ENCODE data around the gene PIAS4. TPM values are rescaled to one million over a fixed set of nuclear protein-coding genes. Genes with fewer than 3 reads are reported as not detected.

The PIAS4 gene
- total and polyA plus RNA-seq, 9 of the 15 experiments (the other 6 are each of a cell fraction or from before 2014, with no cell fraction given), result 0.27 to 34.9 (median 14.4) TPM

- 0 out of 2 replicates have a peak, but pooled peaks have one; percentile 8 for TF ChIP-seq ETV5 (CRISPR knock-in tag; IDR thresholded peaks at IDR 0.05; ENCODE audit: low read depth)
Observed at GRCh38 chr19:4060621-4061177, 53.2 kb downstream of the PIAS4 start (continued).

GRCh38 chr19:4061178-4061682 lies 53.7 kb downstream of the PIAS4 start:
- Histone ChIP-seq H3K9me3 (replicated peaks; ENCODE audit: control insufficient read depth, insufficient read depth, low read depth, low read length) (no peaks in the 10 kb centered on the region), H3K4me2 (ENCODE audit: insufficient read depth, low read length) (peak overlapping the region; percentile 66), H3K4me1 (replicated peaks in 1 of 2; ENCODE audit: control insufficient read depth in 2 of 2, insufficient read depth in 2 of 2, low read length in 2 of 2) (peaks cover 36 to 77% of the 10 kb centered on the region in 2 experiments; a peak in 4 of 5 replicates), H4K20me1 (replicated peaks; ENCODE audit: control insufficient read depth, insufficient read depth, low read length) (peaks cover 62% of the 10 kb centered on the region), H2AFZ (ENCODE audit: low read depth, low read length) (no peak overlapping the region), H3K27ac (ENCODE audit: extremely low read depth, low read depth, low read length) (peak overlapping the region; percentile 88; the same call in 2 of the 3 replicates), H3K79me2 (ENCODE audit: control insufficient read depth, insufficient read depth, low read length) (peaks cover 91% of the 10 kb centered on the region), H3K9me1 (ENCODE audit: control insufficient read depth, insufficient read depth, low read length) (peaks cover 20% of the 10 kb centered on the region), H3K36me3 (ENCODE audit: control insufficient read depth, insufficient read depth, low read length) (peaks cover 70% of the 10 kb centered on the region; the same call in 2 of the 3 replicates), H3K4me3 (no peak overlapping the region), H3K9ac (ENCODE audit: insufficient read depth in 1 of 2, low read depth in 2 of 2, low read length in 2 of 2) (peak overlapping the region; percentile 30 to 95; a peak in 3 of 4 replicates), H3K27me3 (ENCODE audit: control insufficient read depth in 2 of 2, insufficient read depth in 2 of 2, low read length in 2 of 2) (no peaks in the 10 kb centered on the region)
- peak; percentile 27 for TF ChIP-seq PCBP1 (IDR thresholded peaks at IDR 0.05; ENCODE audit: low read depth, low read length, poor library complexity, severe bottlenecking)
- TF ChIP-seq ASH1L (IDR thresholded peaks at IDR 0.05; ENCODE audit: borderline replicate concordance, low read depth, partially characterized antibody), result no peak
- TF ChIP-seq SAFB (IDR thresholded peaks at IDR 0.05; ENCODE audit: borderline replicate concordance, low read depth, low read length), result 0 out of 2 replicates have a peak, but pooled peaks have one; percentile 23
- peak; percentile 84 for TF ChIP-seq ZBTB33 (CRISPR knock-in tag; IDR thresholded peaks at IDR 0.05)
- TF ChIP-seq POLR2A (conservative IDR thresholded peaks at IDR 0.05), result 0 out of 2 replicates have a peak, but pooled peaks have one; percentile 18
- TF ChIP-seq RBM22 (IDR thresholded peaks at IDR 0.05; ENCODE audit: low read depth, low read length, poor library complexity, severe bottlenecking), result peak; percentile 76
- no peak for TF ChIP-seq NFXL1 (CRISPR knock-in tag; IDR thresholded peaks at IDR 0.05)
- TF ChIP-seq POLR2G (IDR thresholded peaks at IDR 0.05; ENCODE audit: low read depth, low read length), result peak; percentile 37; the same call in 1 of the 2 replicates
- peak; percentile 56 for TF ChIP-seq RBFOX2 (IDR thresholded peaks at IDR 0.05; ENCODE audit: low read depth, low read length)
- TF ChIP-seq STAT5A (IDR thresholded peaks at IDR 0.05; ENCODE audit: borderline replicate concordance, low read length), result no peak
- TF ChIP-seq CBX1 (IDR thresholded peaks at IDR 0.05; ENCODE audit: low read depth), result 0 out of 2 replicates have a peak, but pooled peaks have one; percentile 12
- intact Hi-C loops (cut with micrococcal nuclease) (loop anchor here (10.0 kb wide), 1 partner anchor 124 kb away; the partner anchor contains the start of genes ANKRD24 and SIRT6), in situ Hi-C loops (cut with MboI) (no loop called here)
- WGBS (ENCODE audit: insufficient coverage, low coverage, missing lambda C conversion rate), result 73% methylated on average over 15 of the region's 23 CpGs
- POLR2A ChIA-PET, result no interaction called here
- CTCF ChIA-PET (ENCODE audit: low intra/inter-chr PET ratio), result interaction anchor here (0.6 kb wide), 1 partner anchor 142 kb away, joined by 3 read pairs; no protein-coding TSS in a partner anchor
- BruUV-seq (replicated peaks), result no TSS peak
- ATAC-seq (no peak), FAIRE-seq (no peak), DNase-seq (ENCODE audit: extremely low read depth in 1 of 4, low spot score in 3 of 4) (peak in 1 of 4 experiments; percentile 22)
